ENCODE data around the gene MRTFB.

The MRTFB gene

GRCh38 chr16:14284930-14285512, 213.9 kb downstream of the MRTFB start:
- DNase-seq (ENCODE audit: low read depth, low spot score) = no peak

- peak; percentile 98 for DNase-seq (ENCODE audit: low read depth, low spot score)
Measured at GRCh38 chr16:14285513-14286367, 214.6 kb downstream of the MRTFB start.

- DNase-seq (ENCODE audit: low read depth, low spot score) = no peak
Measured at GRCh38 chr16:14286368-14287230, 215.5 kb downstream of the MRTFB start.

GRCh38 chr16:14289692-14290340, 218.7 kb downstream of the MRTFB start:
- no peak for DNase-seq (ENCODE audit: low read depth, low spot score)

- no peak for DNase-seq (ENCODE audit: low read depth, low spot score)
Measured at GRCh38 chr16:14291286-14291685, 220.2 kb downstream of the MRTFB start.

- no peak for DNase-seq (ENCODE audit: low read depth, low spot score)
Measured at GRCh38 chr16:14292051-14292825, 221.1 kb downstream of the MRTFB start.

GRCh38 chr16:14296663-14297062, 225.5 kb downstream of the MRTFB start:
- no peak for DNase-seq (ENCODE audit: low read depth, low spot score)

- DNase-seq (ENCODE audit: low read depth, low spot score) = no peak
Measured at GRCh38 chr16:14298374-14299122, 227.4 kb downstream of the MRTFB start.

GRCh38 chr16:14300705-14301168, 229.6 kb downstream of the MRTFB start:
- peak; percentile 84 for DNase-seq (ENCODE audit: low read depth, low spot score)

GRCh38 chr16:14301169-14302030, 230.3 kb downstream of the MRTFB start:
- DNase-seq (ENCODE audit: low read depth, low spot score) = peak; percentile 26

GRCh38 chr16:14302031-14302398, 230.9 kb downstream of the MRTFB start:
- DNase-seq (ENCODE audit: low read depth, low spot score) = peak; percentile 85

- DNase-seq (ENCODE audit: low read depth, low spot score) = peak; percentile 60
Measured at GRCh38 chr16:14302399-14303181, 231.5 kb downstream of the MRTFB start.

GRCh38 chr16:14303182-14303618, 232.1 kb downstream of the MRTFB start:
- DNase-seq (ENCODE audit: low read depth, low spot score) = no peak

- DNase-seq (ENCODE audit: low read depth, low spot score) = peak; percentile 40
Measured at GRCh38 chr16:14303639-14304394, 232.7 kb downstream of the MRTFB start.

GRCh38 chr16:14304891-14305460, 233.9 kb downstream of the MRTFB start:
- no peak for DNase-seq (ENCODE audit: low read depth, low spot score)

GRCh38 chr16:14306485-14307058, 235.5 kb downstream of the MRTFB start:
- no peak for DNase-seq (ENCODE audit: low read depth, low spot score)

GRCh38 chr16:14307059-14307526, 236.0 kb downstream of the MRTFB start:
- DNase-seq (ENCODE audit: low read depth, low spot score) = no peak
